Parathyroid adenoma (tissue), 2 donors: ENCODE results near the gene SMG7.

Experiments
- H2AFZ ChIP-seq: fragments of 300-600 bp; sonication (generic); one replicate; pipeline ENCODE4 v1.7.0; 2017; ENCODE audit warnings: antibody characterized with exemption, mild to moderate bottlenecking
- H3K27ac ChIP-seq: fragments of 300-600 bp; sonication (generic); one replicate; pipeline ENCODE4 v1.7.0; 2017
- H3K27me3 ChIP-seq: fragments of 300-600 bp; sonication (generic); one replicate; pipeline ENCODE4 v1.7.0; 2017; ENCODE audit warnings: low read length; ENCODE audit not compliant: control insufficient read depth, insufficient read depth
- H3K36me3 ChIP-seq: fragments of 300-600 bp; sonication (generic); one replicate; pipeline ENCODE4 v1.7.0; 2017; ENCODE audit warnings: low read length; ENCODE audit not compliant: control insufficient read depth, insufficient read depth
- H3K4me1 ChIP-seq: fragments of 300-600 bp; sonication (generic); one replicate; pipeline ENCODE4 v1.7.0; 2017; ENCODE audit warnings: control low read depth
- H3K4me2 ChIP-seq: fragments of 300-600 bp; sonication (generic); one replicate; pipeline ENCODE4 v1.7.0; 2017; ENCODE audit warnings: low read length
- H3K4me3 ChIP-seq: fragments of 300-600 bp; sonication (generic); one replicate; pipeline ENCODE4 v1.7.0; 2017; ENCODE audit warnings: low read depth, low read length
- H3K79me2 ChIP-seq: fragments of 300-600 bp; sonication (generic); one replicate; pipeline ENCODE4 v1.7.0; 2017; ENCODE audit warnings: control low read depth
- H3K9ac ChIP-seq: fragments of 300-600 bp; sonication (generic); one replicate; pipeline ENCODE4 v1.7.0; 2017; ENCODE audit warnings: mild to moderate bottlenecking
- H3K9me3 ChIP-seq: fragments of 300-600 bp; sonication (generic); one replicate; pipeline ENCODE4 v1.7.0; 2017; ENCODE audit warnings: low read length; ENCODE audit not compliant: control insufficient read depth
- CTCF ChIP-seq: fragments of 300-600 bp; sonication (generic); IDR thresholded peaks from one replicate; pipeline ENCODE4 v1.7.0; 2017; ENCODE audit warnings: antibody characterized with exemption, mild to moderate bottlenecking
- donor health status: primary hyperparathyroidism.

Gene SMG7

GRCh38 chr1:183571678-183572268 lies 99.5 kb downstream of the SMG7 start:
- no peaks in the 10 kb centered on the region for H3K36me3 ChIP-seq
- no peaks in the 10 kb centered on the region for H3K9me3 ChIP-seq
- H3K9ac ChIP-seq = no peak overlapping the region
- TF ChIP-seq CTCF = no peak
- H3K4me1 ChIP-seq = no peaks in the 10 kb centered on the region
- no peak overlapping the region for H3K4me3 ChIP-seq
- H3K79me2 ChIP-seq = no peaks in the 10 kb centered on the region
- H3K27ac ChIP-seq = no peak overlapping the region
- no peaks in the 10 kb centered on the region for H3K27me3 ChIP-seq
- no peak overlapping the region for H2AFZ ChIP-seq
- H3K4me2 ChIP-seq = no peak overlapping the region

- no peaks in the 10 kb centered on the region for H3K36me3 ChIP-seq
- no peak overlapping the region for H2AFZ ChIP-seq
- H3K9me3 ChIP-seq = no peaks in the 10 kb centered on the region
- no peak overlapping the region for H3K9ac ChIP-seq
- H3K4me3 ChIP-seq = no peak overlapping the region
- H3K4me2 ChIP-seq = no peak overlapping the region
- H3K27me3 ChIP-seq = no peaks in the 10 kb centered on the region
- no peak for TF ChIP-seq CTCF
- no peak overlapping the region for H3K27ac ChIP-seq
- no peaks in the 10 kb centered on the region for H3K4me1 ChIP-seq
- H3K79me2 ChIP-seq = no peaks in the 10 kb centered on the region
Observed at GRCh38 chr1:183572721-183573120, 100.4 kb downstream of the SMG7 start.

GRCh38 chr1:183575606-183576005 lies 103.3 kb downstream of the SMG7 start:
- Histone ChIP-seq H3K4me1 (no peaks in the 10 kb centered on the region), H3K27ac (no peak overlapping the region), H3K9ac (no peak overlapping the region), H3K79me2 (no peaks in the 10 kb centered on the region), H3K36me3 (no peaks in the 10 kb centered on the region), H3K27me3 (no peaks in the 10 kb centered on the region), H3K4me2 (no peak overlapping the region), H2AFZ (no peak overlapping the region), H3K9me3 (no peaks in the 10 kb centered on the region), H3K4me3 (no peak overlapping the region)
- TF ChIP-seq CTCF = no peak

- no peaks in the 10 kb centered on the region for H3K27me3 ChIP-seq
- H3K79me2 ChIP-seq = no peaks in the 10 kb centered on the region
- H2AFZ ChIP-seq = no peak overlapping the region
- H3K9ac ChIP-seq = no peak overlapping the region
- no peaks in the 10 kb centered on the region for H3K9me3 ChIP-seq
- H3K36me3 ChIP-seq = no peaks in the 10 kb centered on the region
- H3K4me2 ChIP-seq = no peak overlapping the region
- no peaks in the 10 kb centered on the region for H3K4me1 ChIP-seq
- no peak overlapping the region for H3K4me3 ChIP-seq
- H3K27ac ChIP-seq = no peak overlapping the region
- TF ChIP-seq CTCF = no peak
Observed at GRCh38 chr1:183576537-183576936, 104.2 kb downstream of the SMG7 start.

GRCh38 chr1:183577897-183578465 lies 105.7 kb downstream of the SMG7 start:
- H3K4me3 ChIP-seq = no peak overlapping the region
- H3K79me2 ChIP-seq = no peaks in the 10 kb centered on the region
- no peak for TF ChIP-seq CTCF
- no peaks in the 10 kb centered on the region for H3K27me3 ChIP-seq
- no peak overlapping the region for H3K4me2 ChIP-seq
- no peaks in the 10 kb centered on the region for H3K9me3 ChIP-seq
- no peaks in the 10 kb centered on the region for H3K4me1 ChIP-seq
- no peak overlapping the region for H3K27ac ChIP-seq
- no peak overlapping the region for H3K9ac ChIP-seq
- no peak overlapping the region for H2AFZ ChIP-seq
- no peaks in the 10 kb centered on the region for H3K36me3 ChIP-seq
